NCI-H2107 (cell line): Measurements from ENCODE around the gene SPAG9.

ENCODE experiments used
- DNase-seq: peaks from one replicate; lab custom pipeline; 2025; lab: John Stamatoyannopoulos, UW

SPAG9 gene

GRCh38 chr17:50918071-50918932, 202.4 kb downstream of the SPAG9 start:
- DNase-seq: no peak

- DNase-seq: no peak
Measured at GRCh38 chr17:50917418-50917743, 203.3 kb downstream of the SPAG9 start.

- DNase-seq: no peak
Measured at GRCh38 chr17:50916708-50917417, 203.8 kb downstream of the SPAG9 start.

GRCh38 chr17:50916026-50916707, 204.5 kb downstream of the SPAG9 start:
- DNase-seq: no peak

GRCh38 chr17:50914505-50915063, 206.1 kb downstream of the SPAG9 start:
- no peak for DNase-seq

GRCh38 chr17:50913120-50913519, 207.5 kb downstream of the SPAG9 start:
- no peak for DNase-seq
